Ectodermal cell (in vitro differentiated cells): ENCODE results near the gene PRKD2.
"Not testable (repeated sequence)": the region's sequence is repeated elsewhere in the genome, so short reads cannot be mapped to it uniquely, and the experiment has no call there.

Source experiments
- H3K27ac ChIP-seq: 2 replicates; pipeline ENCODE4 v1.7.0; 2013; ENCODE audit warnings: mild to moderate bottlenecking, low read depth, low read length; ENCODE audit not compliant: insufficient read depth, poor library complexity, severe bottlenecking
- H3K27me3 ChIP-seq: 2 replicates; pipeline ENCODE4 v1.7.0; 2013; ENCODE audit warnings: mild to moderate bottlenecking, low read length; ENCODE audit not compliant: insufficient read depth, control insufficient read depth, poor library complexity, severe bottlenecking
- H3K36me3 ChIP-seq: one replicate; pipeline ENCODE4 v1.7.0; 2013; ENCODE audit warnings: low read length; ENCODE audit not compliant: control insufficient read depth, insufficient read depth
- H3K4me1 ChIP-seq: one replicate; pipeline ENCODE4 v1.7.0; 2013; ENCODE audit warnings: low read length; ENCODE audit not compliant: control insufficient read depth, insufficient read depth
- H3K4me3 ChIP-seq: 2 replicates; pipeline ENCODE4 v1.7.0; 2013; ENCODE audit warnings: low read depth, low read length, control low read depth; ENCODE audit not compliant: insufficient read depth
- H3K9me3 ChIP-seq: 2 replicates; pipeline ENCODE4 v1.7.0; 2013; ENCODE audit warnings: mild to moderate bottlenecking, low read length, moderate library complexity; ENCODE audit not compliant: control insufficient read depth
- WGBS, 2 experiments: methylation state at CpG; one replicate each; pipeline ENCODE4 v1.1.7; 2013; ENCODE audit warnings: missing lambda C conversion rate in 2 of 2; 5-methylcytosine and 5-hydroxymethylcytosine counted together

Gene PRKD2

GRCh38 chr19:46634656-46635218 is 82.2 kb downstream of the PRKD2 start:
- no peak overlapping the region for H3K27ac ChIP-seq
- H3K27me3 ChIP-seq: peaks cover 74% of the 10 kb centered on the region
- 2% methylated on average over 23 of the region's 23 CpGs for WGBS, 2 experiments
- no peaks in the 10 kb centered on the region for H3K36me3 ChIP-seq
- no peaks in the 10 kb centered on the region for H3K9me3 ChIP-seq
- peak overlapping the region; percentile 37 for H3K4me3 ChIP-seq
- H3K4me1 ChIP-seq: peaks cover 30% of the 10 kb centered on the region

GRCh38 chr19:46634045-46634655 is 82.8 kb downstream of the PRKD2 start:
- Histone ChIP-seq H3K4me3 (peak overlapping the region; percentile 37), H3K4me1 (peaks cover 30% of the 10 kb centered on the region), H3K9me3 (no peaks in the 10 kb centered on the region), H3K36me3 (no peaks in the 10 kb centered on the region), H3K27me3 (peaks cover 68% of the 10 kb centered on the region), H3K27ac (no peak overlapping the region)
- 0 to 1% methylated on average over 35 of the region's 38 CpGs for WGBS, 2 experiments

- WGBS, 2 experiments: 94% methylated on average over 3 of the region's 3 CpGs
- Histone ChIP-seq H3K4me3 (no peak overlapping the region), H3K4me1 (peaks cover 30% of the 10 kb centered on the region), H3K9me3 (no peaks in the 10 kb centered on the region), H3K36me3 (no peaks in the 10 kb centered on the region), H3K27ac (no peak overlapping the region), H3K27me3 (peaks cover 59% of the 10 kb centered on the region)
Observed at GRCh38 chr19:46633130-46633529, 83.8 kb downstream of the PRKD2 start.

GRCh38 chr19:46631481-46631880 is 85.4 kb downstream of the PRKD2 start:
- Histone ChIP-seq H3K9me3 (no peaks in the 10 kb centered on the region), H3K36me3 (no peaks in the 10 kb centered on the region), H3K4me3 (no peak overlapping the region), H3K27ac (no peak overlapping the region), H3K4me1 (peaks cover 30% of the 10 kb centered on the region), H3K27me3 (peaks cover 43% of the 10 kb centered on the region)
- 76 to 82% methylated on average over 6 of the region's 6 CpGs for WGBS, 2 experiments

GRCh38 chr19:46630586-46631205 is 86.2 kb downstream of the PRKD2 start:
- Histone ChIP-seq H3K36me3 (no peaks in the 10 kb centered on the region), H3K9me3 (no peaks in the 10 kb centered on the region), H3K27ac (no peak overlapping the region), H3K4me1 (peaks cover 23% of the 10 kb centered on the region), H3K27me3 (peaks cover 35% of the 10 kb centered on the region), H3K4me3 (no peak overlapping the region)
- WGBS, 2 experiments: 86 to 87% methylated on average over 14 of the region's 14 CpGs

GRCh38 chr19:46629546-46630025 is 87.3 kb downstream of the PRKD2 start:
- WGBS, 2 experiments: 93% methylated on average over 15 of the region's 15 CpGs
- H3K36me3 ChIP-seq: no peaks in the 10 kb centered on the region
- H3K4me3 ChIP-seq: no peak overlapping the region
- peaks cover 21% of the 10 kb centered on the region for H3K4me1 ChIP-seq
- peaks cover 24% of the 10 kb centered on the region for H3K27me3 ChIP-seq
- no peak overlapping the region for H3K27ac ChIP-seq
- no peaks in the 10 kb centered on the region for H3K9me3 ChIP-seq

- 92 to 96% methylated on average over 7 of the region's 7 CpGs for WGBS, 2 experiments
- H3K4me3 ChIP-seq, H3K36me3 ChIP-seq, H3K9me3 ChIP-seq, H3K27ac ChIP-seq: not testable (repeated sequence)
- peaks cover 20% of the 10 kb centered on the region for H3K4me1 ChIP-seq
- H3K27me3 ChIP-seq: peaks cover 19% of the 10 kb centered on the region
Observed at GRCh38 chr19:46628970-46629369, 87.9 kb downstream of the PRKD2 start.

- Histone ChIP-seq H3K27ac (no peak overlapping the region), H3K27me3 (no peaks in the 10 kb centered on the region), H3K36me3 (no peaks in the 10 kb centered on the region), H3K4me1 (peaks cover 16% of the 10 kb centered on the region), H3K4me3 (no peak overlapping the region), H3K9me3 (no peaks in the 10 kb centered on the region)
- WGBS, 2 experiments: 90% methylated on average over 14 of the region's 14 CpGs
Observed at GRCh38 chr19:46626446-46626845, 90.5 kb downstream of the PRKD2 start.

- no peaks in the 10 kb centered on the region for H3K36me3 ChIP-seq
- no peak overlapping the region for H3K4me3 ChIP-seq
- no peak overlapping the region for H3K27ac ChIP-seq
- no peaks in the 10 kb centered on the region for H3K9me3 ChIP-seq
- no peaks in the 10 kb centered on the region for H3K27me3 ChIP-seq
- peaks cover 17% of the 10 kb centered on the region for H3K4me1 ChIP-seq
- WGBS, 2 experiments: 93 to 97% methylated on average over 12 of the region's 12 CpGs
Observed at GRCh38 chr19:46625731-46626130, 91.2 kb downstream of the PRKD2 start.

- Histone ChIP-seq H3K27me3 (no peaks in the 10 kb centered on the region), H3K4me1 (peaks cover 18% of the 10 kb centered on the region), H3K4me3 (no peak within 1 kb of the TSS), H3K9me3 (no peaks in the 10 kb centered on the region), H3K27ac (no peak within 1 kb of the TSS), H3K36me3 (no peaks in the 10 kb centered on the region)
- WGBS, 2 experiments: 69 to 72% methylated on average over 13 of the region's 13 CpGs
Observed at GRCh38 chr19:46624958-46625661, 91.8 kb downstream of the PRKD2 start, which contains the start of gene PTGIR. Gene PTGIR (minus strand): TSS chr19:46625089. CDS start chr19:46624225, 864 bp downstream.
